ENCODE data around the gene CLPSL1. TPM values are rescaled to one million over a fixed set of nuclear protein-coding genes. Genes with fewer than 3 reads are reported as not detected.

The CLPSL1 gene
- total and polyA plus RNA-seq, 2 of the 8 experiments (the other 6 are each of a cell fraction or from before 2014, with no cell fraction given), result not detected

DNA sequence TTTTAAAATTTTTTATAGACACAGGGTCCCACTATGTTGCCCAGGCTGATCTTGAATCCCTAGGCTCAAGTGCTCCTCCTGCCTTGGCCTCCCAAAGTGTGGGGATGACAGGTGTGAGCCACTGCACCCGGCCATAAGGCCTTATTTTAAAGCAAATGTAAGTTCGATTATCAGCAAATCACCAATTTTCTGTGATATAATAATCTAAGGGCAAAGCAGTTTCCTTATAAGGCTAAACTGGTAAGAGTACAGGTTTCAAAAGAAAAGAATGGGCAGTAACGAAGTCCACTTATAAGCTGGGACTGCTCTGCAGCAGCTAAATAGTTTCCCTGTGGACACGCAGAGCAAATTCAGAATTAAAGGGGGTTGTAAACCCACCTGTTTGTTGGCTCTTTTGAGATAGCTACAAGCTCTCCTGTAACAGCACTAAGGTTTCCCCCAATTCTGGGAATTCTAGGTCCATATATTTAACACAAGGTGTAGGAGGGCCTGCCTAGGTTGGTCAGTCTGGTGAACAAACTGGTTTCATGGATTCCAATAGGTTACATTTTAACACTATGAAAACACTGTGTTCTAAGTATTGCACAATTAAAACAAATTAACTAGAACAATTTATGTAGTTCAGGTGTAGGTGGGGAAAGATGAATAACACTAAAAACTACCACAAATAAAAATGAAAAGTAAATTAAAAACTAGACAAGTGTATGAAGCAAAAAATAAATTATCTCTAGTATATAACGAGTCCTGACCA lies 50.6 kb downstream of the CLPSL1 start:
- FAIRE-seq, result no peak
- H2AFZ ChIP-seq (ENCODE audit: low read length), result no peak overlapping the region
- H3K4me1 ChIP-seq (replicated peaks in 1 of 4; ENCODE audit: control insufficient read depth in 3 of 4, insufficient read depth in 4 of 4, low read length in 3 of 4), result no peaks in the 10 kb centered on the region
- H2BK20ac ChIP-seq (ENCODE audit: low read length), result no peak overlapping the region
- no peak overlapping the region for H4K91ac ChIP-seq (replicated peaks; ENCODE audit: insufficient read length, low read length)
- H4K5ac ChIP-seq (ENCODE audit: insufficient read length, low read depth, low read length), result no peak overlapping the region
- no peak overlapping the region for H4K8ac ChIP-seq (ENCODE audit: extremely low read depth, insufficient read depth, low read length)
- WGBS, 2 experiments (ENCODE audit: extremely low coverage in 1 of 2, insufficient coverage in 1 of 2, insufficient read length in 1 of 2, insufficient replicate concordance in 2 of 2, low coverage in 1 of 2, low lambda C conversion rate in 2 of 2, missing lambda C conversion rate in 1 of 2), result 90% methylated on average over 5 of the region's 5 CpGs; no CpG with 5 or more reads in 1 of the 2 experiments
- H3K27ac ChIP-seq (ENCODE audit: low read depth, low read length), result no peak overlapping the region
- H3K27me3 ChIP-seq (replicated peaks in 1 of 4; ENCODE audit: control insufficient read depth in 3 of 4, extremely low read depth in 1 of 4, insufficient read depth in 3 of 4, low read length in 3 of 4), result no peaks in the 10 kb centered on the region
- H2BK5ac ChIP-seq (ENCODE audit: low read depth, low read length), result no peak overlapping the region
- H3K79me1 ChIP-seq (ENCODE audit: low read depth, low read length), result no peaks in the 10 kb centered on the region
- no peak overlapping the region for H2AK5ac ChIP-seq (ENCODE audit: low read depth, low read length)
- H3K23me2 ChIP-seq (ENCODE audit: low read depth, low read length), result no peaks in the 10 kb centered on the region
- H3K79me2 ChIP-seq (ENCODE audit: control insufficient read depth in 1 of 2, insufficient read depth in 2 of 2, low read length in 2 of 2), result no peaks in the 10 kb centered on the region
- no peak overlapping the region for H3K18ac ChIP-seq (ENCODE audit: extremely low read depth, low read length)
- CTCF ChIA-PET (ENCODE audit: partially characterized antibody), result interaction anchor here (0.9 to 1.5 kb wide), 3 partner anchors 16 to 309 kb away, joined by 3 read pairs; no protein-coding TSS in a partner anchor
- no peak overlapping the region for H3K9ac ChIP-seq (replicated peaks in 1 of 4; ENCODE audit: extremely low read depth in 1 of 4, low read depth in 3 of 4, low read length in 3 of 4)
- no peak overlapping the region for H2BK120ac ChIP-seq (replicated peaks; ENCODE audit: low read depth, low read length)
- H2BK15ac ChIP-seq (ENCODE audit: low read length), result no peak overlapping the region
- no peak overlapping the region for H2BK12ac ChIP-seq (ENCODE audit: low read depth, low read length)
- H3K9me3 ChIP-seq (ENCODE audit: insufficient read depth in 2 of 2, low read depth in 1 of 2, low read length in 1 of 2), result peaks cover 0 to 2% of the 10 kb centered on the region in 2 experiments; a peak in 1 of 4 replicates
- H3K56ac ChIP-seq (replicated peaks; ENCODE audit: insufficient read length, low read depth, low read length), result no peak overlapping the region
- TF ChIP-seq POLR2A (IDR thresholded peaks at IDR 0.05; ENCODE audit: control extremely low read depth in 1 of 2, low read depth in 2 of 2, low read length in 2 of 2) (0 out of 3 replicates have a peak, but pooled peaks of 1 of the 2 experiments have one; percentile 5), NANOG (IDR thresholded peaks at IDR 0.05; ENCODE audit: insufficient read depth, low read depth, low read length, poor library complexity, severe bottlenecking) (no peak), TEAD4 (IDR thresholded peaks at IDR 0.05; ENCODE audit: low read depth, low read length) (no peak), CBX8 (IDR thresholded peaks at IDR 0.05; ENCODE audit: borderline replicate concordance, low read depth, low read length) (no peak)
- no peak overlapping the region for H3K14ac ChIP-seq (ENCODE audit: insufficient read length)
- no peak for DNase-seq (ENCODE audit: low read depth in 1 of 2, low spot score in 2 of 2)
- POLR2A ChIA-PET (ENCODE audit: partially characterized antibody), result interaction anchor here (0.8 to 1.3 kb wide), 3 partner anchors 12 to 89 kb away, joined by 3 read pairs; partner anchors contain the start of gene SRPK1
- H3K36me3 ChIP-seq (ENCODE audit: control insufficient read depth in 2 of 4, insufficient read depth in 4 of 4, low read length in 3 of 4), result peaks cover 0 to 29% (median 5%) of the 10 kb centered on the region in 4 experiments; a peak in 7 of 8 replicates
- H4K20me1 ChIP-seq (replicated peaks in 1 of 2; ENCODE audit: control insufficient read depth in 1 of 2, insufficient read depth in 2 of 2, low read length in 2 of 2), result no peaks in the 10 kb centered on the region
- H3K4ac ChIP-seq (replicated peaks; ENCODE audit: insufficient read length, low read depth, low read length), result no peak overlapping the region
- no peak overlapping the region for H3K4me3 ChIP-seq (ENCODE audit: extremely low read depth in 1 of 4, insufficient read depth in 2 of 4, low read depth in 3 of 4, low read length in 4 of 4)
- no peak overlapping the region for H3K23ac ChIP-seq (ENCODE audit: insufficient read length)
- no peak overlapping the region for H3K4me2 ChIP-seq (ENCODE audit: insufficient read depth in 1 of 2, low read depth in 2 of 2, low read length in 2 of 2)
